Measurements from ENCODE around the gene ERI3. TPM values are rescaled to one million over a fixed set of nuclear protein-coding genes. Genes with fewer than 3 reads are reported as not detected.

The ERI3 gene
- polyA plus RNA-seq, 2 of the 4 experiments (the other 2 are of a cell fraction) = 43.4 to 44.7 TPM

DNA sequence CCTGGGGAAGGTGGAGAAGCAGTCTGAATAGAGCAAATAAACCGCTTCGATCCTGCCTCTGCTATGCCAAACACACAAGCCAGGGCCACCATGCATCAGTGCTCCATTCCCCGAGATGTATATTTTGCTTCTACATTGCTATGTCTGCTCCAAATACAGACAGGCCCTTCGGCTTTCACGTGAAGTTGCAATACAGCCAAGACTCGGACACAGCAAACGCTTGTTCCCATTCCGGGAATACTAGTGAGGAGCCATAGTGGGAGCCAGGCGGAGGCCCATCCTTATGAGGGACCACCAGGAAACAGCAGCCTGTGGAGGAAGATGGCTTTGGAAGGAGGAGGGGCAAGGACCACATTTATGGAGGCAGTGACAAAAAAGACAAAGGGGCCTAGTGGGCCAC lies 22.6 kb downstream of the ERI3 start:
- WGBS (ENCODE audit: missing lambda C conversion rate) = 95% methylated on average over 9 of the region's 9 CpGs
- Histone ChIP-seq H3K4me1 (peaks cover 17% of the 10 kb centered on the region), H3K4me2 (no peak overlapping the region), H3K27ac (no peak overlapping the region), H3K9me3 (no peaks in the 10 kb centered on the region), H3K4me3 (no peak overlapping the region)
- FAIRE-seq (no peak), DNase-seq (ENCODE audit: low read depth in 1 of 2, low spot score in 1 of 2) (no peak), ATAC-seq (no peak)
- ChIA-PET POLR2A (no interaction called here), CTCF (interaction anchor here (1.1 to 1.7 kb wide), 2 partner anchors 13 to 115 kb away, joined by 6 to 7 read pairs; no protein-coding TSS in a partner anchor)
- no peak for TF ChIP-seq SREBF2 (IDR thresholded peaks at IDR 0.05)
- TF ChIP-seq RARB (CRISPR knock-in tag; IDR thresholded peaks at IDR 0.05) = no peak
- no peak for TF ChIP-seq CBX2 (IDR thresholded peaks at IDR 0.05; ENCODE audit: borderline replicate concordance, low read depth)
- TF ChIP-seq SMC3 (IDR thresholded peaks at IDR 0.05) = no peak
- TF ChIP-seq KDM5A (IDR thresholded peaks at IDR 0.05) = no peak
- TF ChIP-seq EP300 (IDR thresholded peaks at IDR 0.05) = no peak
- no peak for TF ChIP-seq GATA3 (IDR thresholded peaks at IDR 0.05; ENCODE audit: borderline replicate concordance)
- no peak for TF ChIP-seq ZNF302 (CRISPR knock-in tag; IDR thresholded peaks at IDR 0.05)
- no peak for TF ChIP-seq NFE2L2 (conservative IDR thresholded peaks at IDR 0.05; ENCODE audit: low read length)
- TF ChIP-seq EHF (CRISPR knock-in tag; IDR thresholded peaks at IDR 0.05) = no peak
- TF ChIP-seq FOSB (CRISPR knock-in tag; IDR thresholded peaks at IDR 0.05) = no peak

- no peak overlapping the region for H3K4me3 ChIP-seq
- FAIRE-seq (no peak), DNase-seq (ENCODE audit: low read depth in 1 of 2, low spot score in 1 of 2) (no peak), ATAC-seq (no peak)
- H3K27ac ChIP-seq = no peak overlapping the region
- WGBS (ENCODE audit: missing lambda C conversion rate) = 95% methylated on average over 2 of the region's 2 CpGs
- no peaks in the 10 kb centered on the region for H3K9me3 ChIP-seq
- CTCF ChIA-PET = interaction anchor here (0.6 to 0.7 kb wide), 3 partner anchors 220 to 567 kb away, joined by 3 to 6 read pairs (median 3); no protein-coding TSS in a partner anchor
- TF ChIP-seq, protein P1, sequence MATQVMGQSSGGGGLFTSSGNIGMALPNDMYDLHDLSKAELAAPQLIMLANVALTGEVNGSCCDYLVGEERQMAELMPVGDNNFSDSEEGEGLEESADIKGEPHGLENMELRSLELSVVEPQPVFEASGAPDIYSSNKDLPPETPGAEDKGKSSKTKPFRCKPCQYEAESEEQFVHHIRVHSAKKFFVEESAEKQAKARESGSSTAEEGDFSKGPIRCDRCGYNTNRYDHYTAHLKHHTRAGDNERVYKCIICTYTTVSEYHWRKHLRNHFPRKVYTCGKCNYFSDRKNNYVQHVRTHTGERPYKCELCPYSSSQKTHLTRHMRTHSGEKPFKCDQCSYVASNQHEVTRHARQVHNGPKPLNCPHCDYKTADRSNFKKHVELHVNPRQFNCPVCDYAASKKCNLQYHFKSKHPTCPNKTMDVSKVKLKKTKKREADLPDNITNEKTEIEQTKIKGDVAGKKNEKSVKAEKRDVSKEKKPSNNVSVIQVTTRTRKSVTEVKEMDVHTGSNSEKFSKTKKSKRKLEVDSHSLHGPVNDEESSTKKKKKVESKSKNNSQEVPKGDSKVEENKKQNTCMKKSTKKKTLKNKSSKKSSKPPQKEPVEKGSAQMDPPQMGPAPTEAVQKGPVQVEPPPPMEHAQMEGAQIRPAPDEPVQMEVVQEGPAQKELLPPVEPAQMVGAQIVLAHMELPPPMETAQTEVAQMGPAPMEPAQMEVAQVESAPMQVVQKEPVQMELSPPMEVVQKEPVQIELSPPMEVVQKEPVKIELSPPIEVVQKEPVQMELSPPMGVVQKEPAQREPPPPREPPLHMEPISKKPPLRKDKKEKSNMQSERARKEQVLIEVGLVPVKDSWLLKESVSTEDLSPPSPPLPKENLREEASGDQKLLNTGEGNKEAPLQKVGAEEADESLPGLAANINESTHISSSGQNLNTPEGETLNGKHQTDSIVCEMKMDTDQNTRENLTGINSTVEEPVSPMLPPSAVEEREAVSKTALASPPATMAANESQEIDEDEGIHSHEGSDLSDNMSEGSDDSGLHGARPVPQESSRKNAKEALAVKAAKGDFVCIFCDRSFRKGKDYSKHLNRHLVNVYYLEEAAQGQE (IDR thresholded peaks at IDR 0.05) = no peak
- TF ChIP-seq BHLHE40 (IDR thresholded peaks at IDR 0.05; ENCODE audit: low read depth, low read length) (no peak), GATA3 (IDR thresholded peaks at IDR 0.05; ENCODE audit: borderline replicate concordance) (no peak), ZNF302 (CRISPR knock-in tag; IDR thresholded peaks at IDR 0.05) (no peak), PHF8 (IDR thresholded peaks at IDR 0.05; ENCODE audit: borderline replicate concordance, low read depth) (no peak), TP53 (CRISPR knock-in tag; IDR thresholded peaks at IDR 0.05) (no peak), FOXS1 (CRISPR knock-in tag; IDR thresholded peaks at IDR 0.05) (no peak)
- POLR2A ChIA-PET = no interaction called here
- H3K4me2 ChIP-seq = no peak overlapping the region
- H3K4me1 ChIP-seq = peaks cover 33% of the 10 kb centered on the region
These were observed 24.1 kb downstream of the ERI3 start for GRCh38 chr1:44330935-44331334.

- Histone ChIP-seq H3K9me3 (no peaks in the 10 kb centered on the region), H3K27ac (peak overlapping the region; percentile 79 to 87), H3K4me2 (peak overlapping the region; percentile 85), H3K4me3 (no peak overlapping the region), H3K4me1 (peaks cover 44% of the 10 kb centered on the region)
- no peak for FAIRE-seq
- ChIA-PET POLR2A (interaction anchor here (1.1 to 1.4 kb wide), 3 partner anchors 43 to 303 kb away, joined by 4 to 5 read pairs (median 4); no protein-coding TSS in a partner anchor), CTCF (interaction anchor here (0.6 to 2.2 kb wide), 6 partner anchors 9 to 320 kb away, joined by 3 to 7 read pairs (median 4); no protein-coding TSS in a partner anchor)
- WGBS (ENCODE audit: missing lambda C conversion rate) = 100% methylated on average over 5 of the region's 5 CpGs
- TF ChIP-seq RFX5 (IDR thresholded peaks at IDR 0.05) = no peak
- TF ChIP-seq NFE2L2 (conservative IDR thresholded peaks at IDR 0.05; ENCODE audit: low read length) = no peak
- TF ChIP-seq HEYL (CRISPR knock-in tag; IDR thresholded peaks at IDR 0.05) = no peak
- no peak for TF ChIP-seq ZNF302 (CRISPR knock-in tag; IDR thresholded peaks at IDR 0.05)
- no peak for TF ChIP-seq POLR2A (IDR thresholded peaks at IDR 0.05; ENCODE audit: low read length)
- no peak for TF ChIP-seq POLR2AphosphoS2 (conservative IDR thresholded peaks at IDR 0.05; ENCODE audit: low read length)
- no peak for TF ChIP-seq BCL3 (IDR thresholded peaks at IDR 0.05)
- TF ChIP-seq FOSL2 (IDR thresholded peaks at IDR 0.05) = no peak
- TF ChIP-seq FOSL2 (CRISPR knock-in tag; IDR thresholded peaks at IDR 0.05) = no peak
- no peak for TF ChIP-seq HMGXB4 (CRISPR knock-in tag; IDR thresholded peaks at IDR 0.05; ENCODE audit: borderline replicate concordance)
- no peak for TF ChIP-seq CEBPB (IDR thresholded peaks at IDR 0.05)
- no peak for DNase-seq (ENCODE audit: low read depth in 1 of 2, low spot score in 1 of 2)
- no peak for ATAC-seq
These were observed 26.2 kb downstream of the ERI3 start for GRCh38 chr1:44328671-44329416.
